ENCODE measurements around the gene BLMH.

DNA sequence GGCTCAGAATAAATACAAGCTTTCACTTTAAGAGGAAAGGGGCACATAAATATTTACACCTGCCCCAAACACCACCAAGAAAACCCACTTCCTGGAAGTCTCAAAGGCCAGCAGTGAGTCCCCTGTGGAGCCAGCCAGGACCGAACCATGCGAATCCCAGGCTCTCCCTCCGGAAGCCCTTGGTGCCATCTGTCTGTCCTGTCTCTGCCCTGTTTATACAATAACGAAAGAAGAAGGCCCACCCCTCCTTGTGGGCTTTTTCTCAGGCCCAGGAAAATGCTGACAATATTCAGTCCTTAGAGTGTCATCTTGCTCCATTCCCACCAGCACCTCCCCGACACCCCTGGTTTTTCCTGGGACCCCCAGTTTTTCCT is 52.7 kb downstream of the BLMH start:
- TF ChIP-seq CREB1 (IDR thresholded peaks at IDR 0.05) (no peak), CREB1 (CRISPR knock-in tag; IDR thresholded peaks at IDR 0.05) (no peak), LEF1 (IDR thresholded peaks at IDR 0.05) (no peak), ZBTB33 (CRISPR knock-in tag; IDR thresholded peaks at IDR 0.05) (no peak), HNRNPK (IDR thresholded peaks at IDR 0.05; ENCODE audit: low read depth, low read length, poor library complexity, severe bottlenecking) (no peak), IRF2 (CRISPR knock-in tag; IDR thresholded peaks at IDR 0.05) (no peak), CTCF (IDR thresholded peaks at IDR 0.05 in 2 of 3, conservative IDR thresholded peaks at IDR 0.05 in 1 of 3; ENCODE audit: insufficient read depth in 2 of 3, low read depth in 1 of 3, low read length in 3 of 3) (no peak), POLR2A (conservative IDR thresholded peaks at IDR 0.05) (no peak), MXI1 (IDR thresholded peaks at IDR 0.05; ENCODE audit: low read depth, low read length) (no peak), CEBPB (tag; IDR thresholded peaks at IDR 0.05) (no peak), CBX1 (IDR thresholded peaks at IDR 0.05; ENCODE audit: low read depth) (no peak), ZNF146 (CRISPR knock-in tag; IDR thresholded peaks at IDR 0.05; ENCODE audit: unreplicated experiment) (no peak), MAFK (IDR thresholded peaks at IDR 0.05; ENCODE audit: low read length) (no peak), ZNF24 (IDR thresholded peaks at IDR 0.05) (no peak)
- TF ChIP-seq, protein P1, sequence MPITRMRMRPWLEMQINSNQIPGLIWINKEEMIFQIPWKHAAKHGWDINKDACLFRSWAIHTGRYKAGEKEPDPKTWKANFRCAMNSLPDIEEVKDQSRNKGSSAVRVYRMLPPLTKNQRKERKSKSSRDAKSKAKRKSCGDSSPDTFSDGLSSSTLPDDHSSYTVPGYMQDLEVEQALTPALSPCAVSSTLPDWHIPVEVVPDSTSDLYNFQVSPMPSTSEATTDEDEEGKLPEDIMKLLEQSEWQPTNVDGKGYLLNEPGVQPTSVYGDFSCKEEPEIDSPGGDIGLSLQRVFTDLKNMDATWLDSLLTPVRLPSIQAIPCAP (CRISPR knock-in tag; IDR thresholded peaks at IDR 0.05; ENCODE audit: borderline replicate concordance): no peak

All from K562 (cell line).